ENCODE measurements around the gene KRTAP5-6. TPM values are rescaled to one million over a fixed set of nuclear protein-coding genes. Genes with fewer than 3 reads are reported as not detected.

The KRTAP5-6 gene
- total RNA-seq, 2 donors from 2014 or later: not detected

DNA sequence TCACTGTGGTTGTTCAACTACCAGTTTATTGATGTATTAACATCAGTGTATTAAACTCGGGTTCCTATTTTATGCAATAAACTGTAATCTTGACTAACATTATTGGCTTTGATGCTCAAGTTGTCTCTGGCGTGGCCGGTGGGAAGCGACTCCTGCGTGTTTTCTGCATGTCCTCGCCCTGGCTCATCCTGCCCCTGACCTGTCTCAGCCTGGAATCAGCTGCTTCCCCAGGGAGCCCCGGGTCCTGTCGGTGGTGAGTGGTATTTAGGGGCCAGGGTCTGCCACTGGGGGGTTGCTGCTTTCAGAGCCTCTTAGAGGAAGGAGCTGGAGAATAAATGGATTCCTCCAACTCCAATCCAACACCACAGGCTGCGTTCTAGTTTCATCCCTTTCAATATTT, 30.9 kb downstream of the KRTAP5-6 start:
- TF ChIP-seq, protein P1, sequence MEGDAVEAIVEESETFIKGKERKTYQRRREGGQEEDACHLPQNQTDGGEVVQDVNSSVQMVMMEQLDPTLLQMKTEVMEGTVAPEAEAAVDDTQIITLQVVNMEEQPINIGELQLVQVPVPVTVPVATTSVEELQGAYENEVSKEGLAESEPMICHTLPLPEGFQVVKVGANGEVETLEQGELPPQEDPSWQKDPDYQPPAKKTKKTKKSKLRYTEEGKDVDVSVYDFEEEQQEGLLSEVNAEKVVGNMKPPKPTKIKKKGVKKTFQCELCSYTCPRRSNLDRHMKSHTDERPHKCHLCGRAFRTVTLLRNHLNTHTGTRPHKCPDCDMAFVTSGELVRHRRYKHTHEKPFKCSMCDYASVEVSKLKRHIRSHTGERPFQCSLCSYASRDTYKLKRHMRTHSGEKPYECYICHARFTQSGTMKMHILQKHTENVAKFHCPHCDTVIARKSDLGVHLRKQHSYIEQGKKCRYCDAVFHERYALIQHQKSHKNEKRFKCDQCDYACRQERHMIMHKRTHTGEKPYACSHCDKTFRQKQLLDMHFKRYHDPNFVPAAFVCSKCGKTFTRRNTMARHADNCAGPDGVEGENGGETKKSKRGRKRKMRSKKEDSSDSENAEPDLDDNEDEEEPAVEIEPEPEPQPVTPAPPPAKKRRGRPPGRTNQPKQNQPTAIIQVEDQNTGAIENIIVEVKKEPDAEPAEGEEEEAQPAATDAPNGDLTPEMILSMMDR (IDR thresholded peaks at IDR 0.05): no peak
- H3K27ac ChIP-seq: no peak overlapping the region
- no peak overlapping the region for H3K4me3 ChIP-seq
- DNase-seq (ENCODE audit: low spot score) (no peak), ATAC-seq (ENCODE audit: insufficient number of reproducible peaks, low FRiP score, low read depth) (no peak)
- H3K9me3 ChIP-seq: no peaks in the 10 kb centered on the region
- H3K36me3 ChIP-seq: no peaks in the 10 kb centered on the region
- no peaks in the 10 kb centered on the region for H3K4me1 ChIP-seq (ENCODE audit: control insufficient read depth in 1 of 2, low read depth in 2 of 2)
- no peaks in the 10 kb centered on the region for H3K27me3 ChIP-seq (replicated peaks; ENCODE audit: insufficient read depth)

DNA sequence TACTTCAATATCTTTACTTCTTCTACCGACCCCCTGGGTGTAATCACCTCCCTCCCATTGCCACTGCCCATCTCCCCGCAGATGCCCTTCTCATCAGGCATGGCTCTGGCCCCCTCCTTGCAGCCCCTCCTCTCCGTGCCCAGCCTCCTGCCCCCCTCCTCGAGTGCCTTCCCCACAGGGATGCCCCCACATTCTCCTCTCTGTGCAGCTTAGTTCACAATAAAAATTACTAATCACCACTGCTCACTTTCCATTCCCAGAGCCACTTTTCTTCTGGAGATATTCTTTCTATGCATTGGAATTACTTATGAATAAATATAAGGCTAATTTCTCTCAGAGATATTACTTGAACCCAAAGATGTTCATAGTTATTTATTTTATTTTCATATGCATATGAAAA, 31.3 kb downstream of the KRTAP5-6 start:
- Histone ChIP-seq H3K27me3 (replicated peaks; ENCODE audit: insufficient read depth) (no peaks in the 10 kb centered on the region), H3K4me1 (ENCODE audit: control insufficient read depth in 1 of 2, low read depth in 2 of 2) (no peaks in the 10 kb centered on the region), H3K9me3 (no peaks in the 10 kb centered on the region), H3K36me3 (no peaks in the 10 kb centered on the region), H3K4me3 (no peak overlapping the region), H3K27ac (no peak overlapping the region)
- DNase-seq (ENCODE audit: low spot score): no peak
- ATAC-seq (ENCODE audit: insufficient number of reproducible peaks, low FRiP score, low read depth): no peak
- TF ChIP-seq, protein P1 (IDR thresholded peaks at IDR 0.05): no peak

DNA sequence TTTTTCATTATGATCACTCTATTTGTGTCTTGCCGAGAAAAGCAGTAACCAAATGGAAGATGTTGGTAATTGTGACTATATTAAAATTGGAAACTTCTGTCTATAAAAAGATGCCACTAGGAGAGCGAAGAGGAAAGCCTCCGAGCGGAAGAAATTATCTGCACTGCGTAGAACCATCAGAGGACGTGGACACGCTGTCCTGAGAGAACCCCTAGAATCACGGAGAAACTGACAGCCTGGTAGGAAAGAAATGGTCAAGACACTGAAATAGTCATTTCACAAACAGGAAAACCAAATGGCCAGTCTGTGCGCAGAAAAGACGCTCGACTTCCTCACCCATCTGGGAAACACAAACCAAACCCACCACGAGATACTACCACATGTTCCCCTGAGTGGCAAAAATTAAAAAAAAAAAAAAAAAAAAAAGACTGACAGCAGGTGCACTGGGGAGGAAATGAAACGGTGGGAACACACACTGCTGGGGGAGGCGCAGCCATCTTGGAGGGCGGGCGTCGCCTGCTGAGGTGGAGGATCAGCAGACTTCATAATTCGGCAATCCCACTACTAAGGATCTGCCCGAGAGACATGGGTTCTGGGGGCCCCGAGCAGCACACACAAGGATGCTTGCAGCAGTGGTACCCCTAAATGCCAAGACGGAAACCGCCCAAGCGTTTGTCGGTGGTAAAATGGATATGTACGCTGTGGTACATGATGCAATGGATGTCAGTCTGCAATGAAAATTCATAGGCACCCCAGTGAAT, 32.1 kb downstream of the KRTAP5-6 start:
- H3K4me3 ChIP-seq: no peak overlapping the region
- H3K27ac ChIP-seq: no peak overlapping the region
- TF ChIP-seq, protein P1 (IDR thresholded peaks at IDR 0.05): no peak
- no peak for ATAC-seq (ENCODE audit: insufficient number of reproducible peaks, low FRiP score, low read depth)
- no peaks in the 10 kb centered on the region for H3K36me3 ChIP-seq
- H3K27me3 ChIP-seq (replicated peaks; ENCODE audit: insufficient read depth): no peaks in the 10 kb centered on the region
- H3K4me1 ChIP-seq (ENCODE audit: control insufficient read depth in 1 of 2, low read depth in 2 of 2): no peaks in the 10 kb centered on the region
- H3K9me3 ChIP-seq: no peaks in the 10 kb centered on the region
- no peak for DNase-seq (ENCODE audit: low spot score)

DNA sequence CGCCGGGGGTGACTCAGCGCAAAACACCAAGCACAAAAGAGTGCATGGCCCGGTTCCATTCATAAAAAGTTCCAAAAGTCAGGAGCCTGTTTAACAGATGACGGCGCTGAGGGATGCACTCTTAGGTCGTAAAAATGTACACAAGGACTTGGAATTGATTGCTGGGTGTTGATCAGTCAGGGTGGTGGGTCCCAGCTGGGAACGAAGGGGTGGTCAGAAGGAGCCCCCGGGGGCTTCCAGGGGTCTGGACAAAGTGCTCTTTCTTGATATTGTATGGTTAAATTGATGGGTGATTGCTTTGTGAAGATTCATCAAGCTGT, 32.7 kb downstream of the KRTAP5-6 start:
- Histone ChIP-seq H3K9me3 (no peaks in the 10 kb centered on the region), H3K27me3 (replicated peaks; ENCODE audit: insufficient read depth) (no peaks in the 10 kb centered on the region), H3K27ac (no peak overlapping the region), H3K36me3 (no peaks in the 10 kb centered on the region), H3K4me3 (no peak overlapping the region), H3K4me1 (ENCODE audit: control insufficient read depth in 1 of 2, low read depth in 2 of 2) (no peaks in the 10 kb centered on the region)
- ATAC-seq (ENCODE audit: insufficient number of reproducible peaks, low FRiP score, low read depth) (no peak), DNase-seq (ENCODE audit: low spot score) (no peak)
- TF ChIP-seq, protein P1 (IDR thresholded peaks at IDR 0.05): no peak

DNA sequence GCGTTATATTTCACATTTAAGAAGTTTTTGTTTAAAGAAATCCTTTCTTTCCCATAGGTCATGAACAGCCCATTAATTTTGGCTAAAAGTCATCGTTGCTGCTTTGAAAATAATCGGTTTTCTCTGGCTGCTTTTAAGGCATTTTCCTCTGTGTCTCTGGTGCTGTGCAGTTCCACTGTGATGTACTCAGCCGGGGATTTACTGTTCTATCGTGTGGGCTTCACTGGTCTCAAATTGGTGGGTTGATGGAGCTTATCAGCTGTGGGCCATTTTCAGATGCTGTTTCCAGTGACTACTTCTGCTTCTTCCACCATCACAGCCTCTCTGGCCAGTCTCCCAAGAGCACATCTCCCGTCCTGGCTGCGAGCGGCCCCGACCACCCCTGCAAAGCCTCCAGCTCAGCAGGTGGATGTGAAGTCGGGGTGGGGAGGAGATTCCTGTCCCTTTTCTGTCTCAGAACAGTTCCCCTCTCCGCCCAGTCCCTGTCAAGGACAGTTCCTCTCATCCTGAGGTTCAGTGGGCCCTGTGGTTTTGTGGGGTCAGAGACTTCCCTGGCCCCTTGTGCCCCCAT, 33.1 kb downstream of the KRTAP5-6 start:
- Histone ChIP-seq H3K36me3 (no peaks in the 10 kb centered on the region), H3K9me3 (no peaks in the 10 kb centered on the region), H3K27ac (no peak overlapping the region), H3K27me3 (replicated peaks; ENCODE audit: insufficient read depth) (no peaks in the 10 kb centered on the region), H3K4me1 (ENCODE audit: control insufficient read depth in 1 of 2, low read depth in 2 of 2) (no peaks in the 10 kb centered on the region), H3K4me3 (no peak overlapping the region)
- ATAC-seq (ENCODE audit: insufficient number of reproducible peaks, low FRiP score, low read depth) (no peak), DNase-seq (ENCODE audit: low spot score) (no peak)
- TF ChIP-seq, protein P1 (IDR thresholded peaks at IDR 0.05): no peak
